ENCODE data around the gene PNKD.

The PNKD gene

GRCh38 chr2:218229239-218229638 lies 41.1 kb upstream of the PNKD start:
- peak; percentile 73 for DNase-seq (ENCODE audit: low spot score)
- no peak for TF ChIP-seq CTCF (IDR thresholded peaks at IDR 0.05; ENCODE audit: extremely low read depth, missing control alignments)

DNA sequence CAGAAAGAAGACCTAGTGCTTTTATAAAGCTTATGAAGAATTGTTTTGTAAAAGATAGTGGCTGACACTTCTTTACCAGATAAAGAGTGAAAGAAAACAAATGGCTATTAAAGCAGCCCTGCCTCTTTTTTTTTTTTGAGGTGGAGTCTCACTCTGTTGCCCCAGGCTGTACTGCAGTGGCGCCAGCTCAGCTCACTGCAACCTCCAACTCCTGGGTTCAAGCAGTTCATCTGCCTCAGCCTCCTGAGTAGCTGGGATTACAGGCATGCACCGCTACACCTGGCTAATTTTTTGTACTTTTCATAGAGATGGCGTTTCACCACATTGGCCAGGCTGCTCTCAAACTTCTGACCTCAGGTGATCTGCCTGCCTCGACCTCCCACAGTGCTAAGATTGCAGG lies 40.5 kb upstream of the PNKD start:
- DNase-seq (ENCODE audit: low spot score), result no peak
- TF ChIP-seq CTCF (IDR thresholded peaks at IDR 0.05; ENCODE audit: extremely low read depth, missing control alignments), result no peak

GRCh38 chr2:218230882-218231281 lies 39.4 kb upstream of the PNKD start:
- DNase-seq (ENCODE audit: low spot score), result peak; percentile 18
- no peak for TF ChIP-seq CTCF (IDR thresholded peaks at IDR 0.05; ENCODE audit: extremely low read depth, missing control alignments)

GRCh38 chr2:218233543-218233942 lies 36.8 kb upstream of the PNKD start:
- DNase-seq (ENCODE audit: low spot score), result no peak
- TF ChIP-seq CTCF (IDR thresholded peaks at IDR 0.05; ENCODE audit: extremely low read depth, missing control alignments), result no peak

DNA sequence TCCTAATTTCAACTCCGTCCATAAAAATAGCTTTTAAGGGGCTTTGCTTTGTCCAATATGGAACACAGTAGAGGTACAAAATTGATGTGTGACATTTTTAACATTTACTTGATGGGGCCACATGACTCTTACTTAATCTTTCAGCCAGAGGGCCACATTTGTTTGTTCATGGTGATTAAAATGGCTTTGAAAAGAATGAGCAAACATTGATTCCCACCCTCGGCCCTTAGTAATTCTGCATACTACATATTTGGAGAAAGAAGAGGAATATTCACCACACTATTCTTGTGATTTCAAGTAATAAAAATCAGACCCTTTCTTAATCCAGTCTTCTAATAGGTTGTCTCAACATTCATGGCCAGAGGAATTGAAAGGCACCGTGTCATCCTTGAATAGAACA lies 35.8 kb upstream of the PNKD start:
- no peak for DNase-seq (ENCODE audit: low spot score)
- TF ChIP-seq CTCF (IDR thresholded peaks at IDR 0.05; ENCODE audit: extremely low read depth, missing control alignments), result no peak

- TF ChIP-seq CTCF (IDR thresholded peaks at IDR 0.05; ENCODE audit: extremely low read depth, missing control alignments), result no peak
- no peak for DNase-seq (ENCODE audit: low spot score)
Measured at GRCh38 chr2:218235017-218235416, 35.3 kb upstream of the PNKD start.

- DNase-seq (ENCODE audit: low spot score), result no peak
- no peak for TF ChIP-seq CTCF (IDR thresholded peaks at IDR 0.05; ENCODE audit: extremely low read depth, missing control alignments)
Measured at GRCh38 chr2:218236829-218237228, 33.5 kb upstream of the PNKD start.
